DMS53 treated with DMSO at 0.1 percent for 48 hours (cell line): ENCODE measurements around the gene AP5B1.
A peak's percentile ranks its signal among the peaks of the same experiment; 100 is the strongest.

Source experiments
- DNase-seq: peaks from one replicate; lab custom pipeline; 2025; ENCODE audit not compliant: unreplicated experiment; lab: John Stamatoyannopoulos, UW

Gene AP5B1

DNA sequence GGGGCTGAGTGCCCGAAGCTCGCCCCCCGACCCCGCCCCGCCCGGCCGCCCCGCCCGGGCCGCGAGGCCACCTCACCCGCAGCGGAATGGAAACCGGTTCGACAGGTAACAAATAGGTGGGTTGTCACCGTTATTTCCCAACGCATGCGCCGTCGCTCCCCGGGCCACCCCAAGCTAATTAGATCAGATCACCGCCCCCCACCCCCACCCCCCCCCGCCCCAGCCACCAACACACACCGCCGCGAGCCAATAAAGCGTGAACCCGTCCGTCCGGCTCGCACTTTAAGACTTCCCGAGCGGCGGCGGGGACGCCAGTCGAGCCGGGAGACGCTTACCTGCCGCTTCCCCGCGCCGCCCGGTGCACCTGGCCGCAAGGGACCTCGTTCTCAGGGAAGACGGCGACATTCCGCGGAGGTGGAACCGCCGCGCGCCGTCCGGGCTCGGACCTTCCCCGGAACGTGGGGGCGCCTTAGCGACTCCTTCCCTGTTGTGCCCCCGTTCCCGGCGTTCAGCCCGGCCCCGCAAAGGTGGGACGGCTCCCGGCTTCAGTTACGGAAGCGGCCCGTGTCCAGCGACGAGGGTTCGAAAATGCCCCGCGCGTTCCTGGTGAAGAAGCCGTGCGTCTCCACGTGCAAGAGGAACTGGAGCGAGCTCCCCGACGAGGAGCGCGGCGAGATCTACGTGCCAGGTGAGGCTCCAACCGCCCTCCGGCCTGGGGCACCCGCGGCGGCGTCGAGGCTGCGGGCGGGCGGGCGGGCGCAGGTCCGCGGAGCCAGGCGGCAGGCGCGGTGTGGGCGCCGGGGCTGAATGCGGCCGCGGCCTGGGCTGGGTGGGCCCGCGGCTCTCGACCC is 6.2 kb upstream of the AP5B1 start, which contains the start of gene OVOL1:
Gene OVOL1 (plus strand): TSS at position 278 of the 851 bp plus-strand sequence. CDS start 311 bp downstream, at position 589.
- DNase-seq: peak; percentile 71

DNA sequence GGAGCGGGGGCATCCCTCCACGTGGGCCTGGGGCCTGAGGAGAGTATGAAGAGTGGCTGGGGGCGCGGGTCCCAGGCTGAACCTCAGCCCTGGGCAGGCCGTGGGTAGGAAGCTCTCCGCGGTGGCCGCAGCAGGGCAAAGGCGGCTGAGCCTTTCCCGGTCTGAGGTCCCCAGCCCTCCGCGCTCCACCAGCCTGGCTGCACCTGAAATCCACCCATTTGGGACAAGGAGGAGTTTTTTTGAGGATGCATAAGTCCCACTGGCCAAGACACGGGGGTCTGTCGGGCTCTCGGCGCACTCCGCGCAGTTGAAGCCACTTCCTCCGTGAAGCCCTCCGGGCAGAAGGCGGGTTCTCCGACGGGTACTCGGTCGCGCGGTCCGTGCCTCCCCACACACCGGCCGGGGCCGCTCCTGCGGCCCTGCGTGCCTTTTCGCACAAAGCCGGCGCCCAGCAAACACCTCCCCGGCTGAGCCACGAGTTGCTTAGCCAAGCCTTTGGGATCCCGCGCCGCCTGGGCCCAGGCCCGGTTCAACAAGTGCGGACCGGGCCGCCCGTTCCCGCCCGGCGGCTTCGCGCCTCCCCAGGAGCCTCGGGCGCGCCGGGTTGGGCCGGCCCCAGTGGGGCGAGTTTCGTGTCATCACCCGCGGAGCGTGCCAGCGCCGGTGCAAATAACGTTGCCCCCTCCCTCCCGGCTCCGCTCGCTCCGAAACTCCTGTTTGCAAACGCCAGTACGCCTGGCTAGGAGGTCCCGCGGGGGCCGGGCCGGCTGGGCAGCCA is 5.4 kb upstream of the AP5B1 start:
- peak; percentile 6 for DNase-seq

DNA sequence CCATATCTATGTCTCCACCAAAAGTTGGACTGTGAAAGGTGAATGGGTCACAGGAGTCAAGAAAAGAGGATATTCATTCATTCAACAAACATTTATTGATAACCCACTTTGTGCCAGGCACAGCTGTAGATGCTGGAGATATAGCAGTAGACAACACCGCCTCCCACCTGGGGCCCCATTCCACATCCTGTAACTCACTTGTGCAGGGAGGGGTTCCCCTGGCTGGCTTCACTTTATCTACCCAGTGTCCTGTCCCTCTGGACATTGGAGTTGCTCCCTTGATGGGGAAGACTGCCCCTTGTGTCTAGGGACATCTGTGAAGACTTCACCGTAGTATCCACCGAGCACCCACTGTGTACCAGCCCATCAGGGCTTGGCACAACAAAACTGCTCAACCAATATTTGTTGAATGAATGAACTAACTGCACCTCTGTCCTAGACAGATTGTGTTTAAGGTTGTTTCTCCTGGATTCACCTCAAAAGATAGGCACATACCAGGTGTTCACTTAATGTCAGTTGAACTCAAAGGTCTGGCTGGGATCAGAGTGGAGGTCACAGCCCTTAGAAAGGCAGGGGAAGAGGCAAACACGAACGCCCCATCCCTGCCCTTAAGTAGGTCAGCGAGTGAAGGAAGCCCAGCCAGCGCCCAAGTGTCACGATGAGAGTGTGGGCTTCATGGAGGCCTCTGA is 4.7 kb upstream of the AP5B1 start:
- no peak for DNase-seq

DNA sequence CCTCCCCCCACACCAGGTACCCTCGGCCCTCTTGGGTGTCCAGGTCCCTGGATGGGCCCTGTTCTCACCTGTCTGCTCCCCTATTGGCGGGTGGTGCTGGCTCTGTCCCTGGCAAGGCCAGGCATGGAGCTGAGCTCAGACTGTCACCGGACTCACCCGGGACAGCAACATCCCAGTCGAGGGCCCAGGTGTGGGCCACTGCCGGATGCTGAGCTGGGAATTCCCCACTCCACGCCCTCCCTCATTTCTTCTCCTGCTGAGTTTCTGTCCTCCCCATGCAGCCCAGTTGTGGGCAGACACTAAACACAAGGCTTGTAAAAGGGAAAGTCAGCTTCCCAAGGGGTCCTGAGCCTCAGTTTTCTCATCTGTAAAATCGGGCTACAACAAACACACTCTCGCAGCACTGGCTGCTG is 2.0 kb upstream of the AP5B1 start:
- DNase-seq: no peak

DNA sequence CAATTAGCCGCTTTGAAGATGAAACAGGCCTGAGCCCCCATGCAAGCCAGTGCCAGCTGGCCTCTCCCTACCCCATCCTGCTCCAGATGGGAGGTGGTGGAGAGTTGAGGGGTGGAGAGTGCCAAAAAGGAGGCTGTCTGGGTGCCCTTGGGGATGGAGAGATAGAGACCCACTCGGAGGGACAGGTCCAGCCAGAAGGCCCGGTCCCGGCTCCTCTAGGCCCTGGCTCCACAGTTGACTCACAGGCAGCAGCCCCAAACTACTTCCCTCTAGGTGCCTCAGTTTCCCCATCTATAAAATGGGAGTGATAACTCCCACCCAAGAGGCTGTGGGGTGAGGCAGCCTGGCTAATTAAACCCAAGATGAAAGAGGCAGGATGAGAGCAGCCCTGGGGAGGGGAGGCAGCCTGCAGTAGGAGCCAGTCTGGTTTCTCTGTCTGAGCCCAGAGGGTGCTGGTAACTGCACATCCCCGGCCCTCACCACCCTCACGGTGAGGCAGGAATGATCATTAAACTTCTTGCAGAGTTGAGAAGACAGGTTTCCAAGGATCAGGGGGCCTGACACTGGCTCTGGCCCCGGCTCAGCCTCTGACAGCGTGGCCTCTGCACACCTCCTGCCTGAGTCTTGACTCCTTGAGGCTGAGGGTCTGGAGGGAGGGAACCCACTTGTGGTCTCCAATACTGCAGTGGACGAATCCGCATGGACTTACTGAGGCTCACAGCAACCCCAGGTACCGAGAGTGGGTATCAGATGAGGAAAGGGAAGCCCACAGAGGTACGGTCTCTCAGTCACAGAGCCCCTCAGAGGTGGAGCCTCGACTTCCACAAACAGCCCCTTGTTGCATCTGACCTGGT is 1.4 kb upstream of the AP5B1 start:
- no peak for DNase-seq

DNA sequence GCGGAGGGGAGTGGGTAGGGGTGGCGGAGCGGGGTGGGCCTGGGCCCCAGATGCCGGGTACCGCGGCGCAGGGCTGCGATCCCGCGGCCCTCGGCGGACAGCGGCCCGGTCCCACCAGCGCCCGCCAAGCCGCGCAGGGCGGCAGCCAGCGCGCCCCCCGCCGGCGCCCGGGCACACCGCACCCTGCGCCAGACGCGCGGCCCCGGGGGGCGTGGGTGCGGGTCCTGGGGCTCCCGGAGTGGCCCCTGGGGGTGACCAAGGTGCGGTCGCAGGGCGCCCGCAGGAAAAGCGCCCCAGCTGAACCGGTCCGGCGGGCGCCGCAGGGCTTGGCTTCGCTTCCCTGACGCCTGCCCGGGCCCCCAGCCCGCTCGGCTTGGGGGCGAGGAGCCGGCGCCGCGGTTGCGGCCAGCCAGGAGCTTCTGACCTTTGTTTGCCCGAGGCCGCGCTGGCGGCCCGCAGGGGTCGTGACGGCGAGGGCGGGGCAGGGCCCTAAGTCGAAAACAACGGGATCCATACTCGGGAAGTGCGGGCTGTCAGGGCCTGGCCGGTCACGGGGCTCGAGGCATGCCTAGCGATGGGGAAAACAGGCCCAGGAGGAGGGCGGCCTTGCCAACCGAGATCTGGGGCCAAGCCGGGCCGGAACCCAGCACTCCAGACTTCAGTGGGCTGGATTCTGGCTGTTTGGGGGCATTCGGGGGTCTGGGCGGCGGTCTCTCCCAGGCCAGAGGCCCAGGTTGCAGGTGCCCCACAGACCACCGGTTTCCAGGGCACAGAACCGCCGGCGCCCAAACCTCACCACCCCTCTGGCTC is 581 bp upstream of the AP5B1 start:
- DNase-seq: peak; percentile 21

DNA sequence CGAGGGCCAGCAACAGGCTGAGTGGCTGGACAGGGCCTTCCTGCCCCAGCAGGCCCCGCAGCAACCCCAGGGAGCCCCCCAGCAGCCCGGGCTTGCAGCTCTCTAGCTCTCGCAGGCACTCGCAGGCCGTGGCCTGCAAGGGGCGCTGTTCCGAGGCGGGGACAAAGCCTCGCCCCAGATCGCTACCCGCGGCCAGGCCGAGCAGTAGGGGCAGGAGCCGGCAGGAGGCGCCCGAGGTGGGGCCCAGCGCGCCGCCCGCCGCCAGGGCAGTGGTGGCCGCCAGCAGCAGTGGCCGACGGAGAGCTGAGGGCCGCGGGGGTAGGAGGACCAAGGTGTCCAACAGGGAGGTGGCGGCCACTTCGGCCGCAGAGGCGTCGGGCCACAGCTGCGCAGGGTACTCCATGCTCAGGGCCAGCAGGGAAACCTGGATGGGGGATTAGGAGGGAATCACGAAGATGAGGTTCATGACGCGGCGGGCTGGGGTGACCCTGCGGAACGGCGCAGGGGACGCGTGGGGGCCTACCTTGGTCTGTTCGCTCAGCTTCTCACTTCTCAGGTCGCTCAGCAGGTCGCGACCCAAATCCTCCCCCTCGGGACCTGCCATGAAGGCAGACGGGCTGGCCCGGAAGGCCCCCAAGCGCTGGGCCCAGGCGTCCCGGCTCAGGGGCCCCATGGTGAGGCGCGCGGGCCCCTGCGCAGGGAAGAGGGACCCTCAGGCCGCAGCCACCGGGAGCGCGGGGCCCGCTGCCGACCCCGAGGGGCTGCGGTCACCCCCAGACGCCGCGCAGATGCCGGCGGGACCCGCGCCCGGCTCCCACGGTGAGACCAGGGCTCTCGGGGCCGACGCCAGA is 632 bp downstream of the AP5B1 start:
- DNase-seq: peak; percentile 78

DNA sequence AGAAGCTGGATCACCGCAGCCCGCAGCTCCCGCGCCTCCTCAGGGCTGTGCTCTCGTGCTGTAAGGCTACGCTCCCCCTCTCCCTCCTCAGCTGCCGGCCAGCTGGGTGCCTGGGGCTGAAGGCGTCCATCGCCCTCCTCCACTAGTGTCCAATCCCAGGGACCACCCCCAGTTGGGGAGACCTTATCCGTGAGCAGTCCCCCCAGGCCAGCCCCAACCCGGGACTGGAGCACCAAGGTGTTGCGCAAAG is 1.2 kb downstream of the AP5B1 start:
- no peak for DNase-seq

DNA sequence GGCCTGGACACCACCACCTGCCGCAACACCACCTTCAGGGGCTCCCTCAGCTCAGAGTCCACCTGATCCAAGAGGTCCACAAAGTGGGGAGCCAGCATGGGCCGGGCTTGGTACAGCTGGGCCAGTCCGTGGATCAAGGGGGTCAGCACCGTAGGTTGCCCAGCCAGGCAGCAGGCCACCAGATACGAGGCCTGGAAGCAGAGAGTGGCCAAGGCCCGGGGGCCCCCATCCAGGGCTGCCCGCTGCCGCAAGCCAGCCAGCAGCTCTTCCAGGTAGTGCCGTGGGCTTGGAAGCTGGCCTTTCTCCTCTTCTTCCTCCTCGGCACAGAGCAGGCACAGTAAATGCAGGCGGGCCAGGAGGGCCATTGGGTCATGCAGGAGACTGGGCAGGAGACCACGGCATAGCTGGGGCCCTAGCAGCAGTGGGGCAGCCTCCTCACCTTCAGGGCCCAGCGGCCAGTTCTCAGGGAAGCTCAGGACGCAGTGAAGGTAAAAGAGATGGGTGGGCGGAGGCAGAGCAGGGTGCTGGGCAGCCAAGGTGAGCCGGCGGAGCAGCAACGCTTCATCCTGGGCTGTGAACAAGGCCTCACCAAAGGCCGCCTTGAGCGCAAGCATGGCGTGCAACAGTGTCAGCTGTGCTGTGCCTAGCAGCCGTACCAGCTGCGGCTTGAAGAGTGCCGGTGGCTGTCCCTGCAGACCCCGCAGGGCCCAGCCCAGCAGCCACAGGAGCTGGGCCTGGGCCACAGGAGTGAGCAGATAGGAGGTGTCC is 1.7 kb downstream of the AP5B1 start:
- DNase-seq: no peak

DNA sequence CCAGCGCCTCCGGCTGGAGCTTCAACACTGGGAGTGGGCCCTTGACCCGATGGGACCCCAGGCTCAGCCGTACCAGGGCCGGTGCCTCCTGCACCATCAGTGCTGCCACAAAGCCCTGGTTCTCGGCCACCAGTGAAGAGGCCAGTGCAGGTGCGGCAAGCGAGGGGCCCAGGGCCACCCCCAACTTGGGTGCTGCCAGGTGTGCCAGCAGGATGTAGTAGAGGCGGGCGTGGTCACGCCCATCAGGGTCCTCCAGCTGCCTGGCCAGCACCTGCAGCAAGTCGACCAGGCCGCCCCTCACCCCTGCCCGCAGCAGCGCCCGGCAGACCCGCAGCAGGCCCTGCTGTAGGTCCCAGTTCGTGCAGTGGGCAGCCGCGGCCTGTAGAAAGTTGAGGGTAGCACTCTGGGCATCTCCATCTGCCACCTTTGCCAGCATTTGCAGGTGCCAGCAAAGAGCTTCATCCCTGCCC is 2.3 kb downstream of the AP5B1 start:
- no peak for DNase-seq

DNA sequence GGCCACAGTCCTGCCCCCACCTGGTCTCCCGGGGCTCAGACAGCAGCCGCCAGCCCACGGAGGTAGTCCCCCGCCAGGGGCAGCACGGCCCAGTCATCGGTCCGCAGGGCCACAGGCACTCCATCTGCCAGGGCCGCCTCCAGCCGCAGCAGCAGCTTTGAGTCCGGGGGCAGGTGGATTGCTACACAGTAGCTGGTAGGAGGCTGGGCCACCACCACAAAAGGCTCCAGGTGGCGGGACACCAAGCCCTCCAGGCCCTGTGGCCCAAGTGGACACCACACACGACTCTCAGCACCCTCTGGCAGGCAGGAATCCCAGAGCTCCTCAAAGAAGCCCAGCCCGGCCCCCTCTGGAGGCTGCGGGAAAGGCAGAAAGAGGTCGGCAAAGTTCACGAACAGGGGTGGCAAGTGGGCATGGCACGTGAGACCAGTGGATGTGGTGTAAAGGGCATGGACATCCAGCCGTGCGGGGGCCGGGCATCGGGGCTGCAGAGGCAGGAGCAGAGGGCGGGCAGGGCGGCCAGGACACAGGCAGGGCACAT is 2.9 kb downstream of the AP5B1 start:
- no peak for DNase-seq

DNA sequence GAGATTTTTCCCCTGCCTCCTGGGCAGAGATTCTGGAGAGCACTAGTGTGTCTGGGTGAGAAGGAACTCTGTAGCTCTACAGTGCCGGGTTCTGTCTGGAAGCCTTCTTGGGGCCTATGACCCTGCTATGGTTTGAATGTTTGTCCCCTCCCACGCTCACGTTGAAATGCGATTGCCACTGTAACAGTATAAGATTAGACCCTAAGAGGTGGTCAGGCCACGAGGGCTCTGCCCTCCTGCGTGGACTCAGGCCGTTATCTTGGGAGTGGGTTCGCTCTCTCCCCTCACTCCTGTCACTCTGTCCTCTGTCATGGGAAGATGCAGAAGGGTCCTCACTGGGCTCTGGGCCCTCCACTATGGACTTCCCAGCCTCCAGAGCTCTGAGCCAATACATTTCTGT is 3.5 kb downstream of the AP5B1 start:
- no peak for DNase-seq

DNA sequence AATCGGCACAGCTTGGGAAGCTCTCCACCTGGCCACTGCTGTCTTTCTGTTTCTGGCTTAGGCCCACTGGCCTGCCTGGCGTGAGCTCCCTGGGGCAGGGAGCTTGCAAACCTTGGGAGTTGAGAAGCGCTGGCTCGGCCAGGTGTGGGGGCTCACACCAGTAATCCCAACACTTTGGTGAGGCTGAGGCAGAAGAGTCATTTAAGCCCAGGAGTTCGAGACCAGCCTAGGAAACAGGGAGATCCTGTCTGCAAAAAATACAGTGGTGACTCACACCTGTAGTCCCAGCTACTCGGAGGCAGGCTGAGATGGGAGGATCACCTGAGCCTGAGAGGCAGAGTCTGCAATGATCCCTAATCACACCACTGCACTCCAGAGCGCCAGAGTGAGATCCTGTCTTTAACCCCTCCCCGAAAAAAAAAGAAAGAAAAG is 4.0 kb downstream of the AP5B1 start:
- no peak for DNase-seq

DNA sequence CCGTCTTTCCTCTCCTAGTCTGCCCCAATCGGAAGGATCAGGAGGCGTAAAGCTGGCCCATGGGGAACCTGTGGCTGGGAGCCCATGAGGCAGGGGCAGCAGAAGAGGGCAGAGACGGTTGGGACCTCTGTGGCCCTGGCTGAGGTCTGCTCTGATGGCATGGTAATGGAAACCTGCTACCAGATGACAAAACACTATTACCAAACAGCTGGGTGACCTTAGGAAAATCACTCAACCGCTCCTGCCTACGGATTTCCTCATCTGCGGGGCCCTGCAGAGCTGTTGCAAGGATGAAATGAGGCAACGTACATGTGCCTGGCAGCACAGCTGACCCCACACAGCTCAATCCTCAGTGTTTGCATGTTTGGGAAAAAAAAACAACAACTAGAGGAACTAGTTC is 4.6 kb downstream of the AP5B1 start:
- DNase-seq: no peak

DNA sequence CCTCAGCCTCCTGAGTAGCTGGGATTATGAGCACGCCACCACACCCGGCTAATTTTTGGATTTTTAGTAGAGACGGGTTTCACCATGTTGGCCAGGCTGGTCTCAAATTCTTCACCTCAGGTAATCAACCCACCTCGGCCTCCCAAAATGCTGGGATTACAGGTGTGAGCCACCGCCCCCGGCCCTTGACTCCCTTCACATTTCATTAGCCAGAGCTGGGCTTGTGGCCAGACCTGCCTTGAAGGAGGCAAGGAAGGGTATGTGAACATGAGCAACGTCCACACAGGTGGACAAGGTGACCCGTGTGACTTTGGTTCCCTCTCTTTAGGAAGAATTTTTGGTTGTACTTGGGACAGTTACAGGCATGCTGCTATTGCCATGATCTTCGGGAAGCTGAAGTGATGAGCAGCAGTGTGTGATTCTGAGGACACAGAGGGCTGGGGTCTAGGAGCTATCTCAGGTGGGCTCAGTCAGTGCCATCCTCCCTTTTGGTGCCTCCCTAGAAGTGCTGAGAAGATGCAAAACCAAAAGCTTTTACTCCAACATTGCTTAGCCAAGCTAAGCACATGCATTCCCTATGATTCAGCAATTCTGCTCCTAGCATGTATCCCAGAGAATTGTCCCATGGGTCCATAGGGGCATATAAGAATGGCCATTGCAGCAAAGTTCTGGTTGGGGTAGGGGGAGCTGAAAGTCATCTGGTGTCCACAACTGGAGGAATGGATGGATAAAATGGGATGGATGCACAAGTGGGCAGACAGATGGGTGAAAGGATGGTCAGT is 6.1 kb downstream of the AP5B1 start:
- no peak for DNase-seq

DNA sequence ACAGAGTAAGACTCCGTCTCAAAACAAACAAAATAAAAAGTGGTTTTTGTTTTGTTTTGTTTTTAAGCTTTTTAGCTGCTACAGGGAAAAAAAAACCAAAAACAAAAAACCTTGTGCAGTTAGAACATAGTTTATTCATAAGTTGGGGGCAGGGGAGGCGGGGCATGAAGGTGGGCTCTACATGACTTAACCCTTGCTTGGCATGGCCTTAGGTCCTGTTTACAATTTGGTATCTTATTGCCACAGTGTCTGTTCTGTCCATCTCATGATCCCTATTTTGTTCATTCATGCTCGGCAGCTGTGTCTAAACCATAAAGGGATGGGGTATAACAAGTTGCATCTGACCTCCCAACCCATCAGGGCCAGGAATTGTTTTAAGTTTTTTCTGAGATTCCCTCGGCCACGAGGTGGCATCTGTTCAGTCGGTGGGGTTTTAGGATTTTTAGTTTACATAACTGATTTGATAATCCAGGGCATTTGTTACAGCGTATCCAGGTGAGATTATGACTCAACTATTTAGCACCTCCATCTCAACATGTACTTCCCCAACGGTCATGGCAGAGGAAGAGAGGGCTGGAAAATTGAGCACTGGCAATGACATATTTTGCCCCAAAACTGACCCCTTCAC is 6.9 kb downstream of the AP5B1 start:
- no peak for DNase-seq

DNA sequence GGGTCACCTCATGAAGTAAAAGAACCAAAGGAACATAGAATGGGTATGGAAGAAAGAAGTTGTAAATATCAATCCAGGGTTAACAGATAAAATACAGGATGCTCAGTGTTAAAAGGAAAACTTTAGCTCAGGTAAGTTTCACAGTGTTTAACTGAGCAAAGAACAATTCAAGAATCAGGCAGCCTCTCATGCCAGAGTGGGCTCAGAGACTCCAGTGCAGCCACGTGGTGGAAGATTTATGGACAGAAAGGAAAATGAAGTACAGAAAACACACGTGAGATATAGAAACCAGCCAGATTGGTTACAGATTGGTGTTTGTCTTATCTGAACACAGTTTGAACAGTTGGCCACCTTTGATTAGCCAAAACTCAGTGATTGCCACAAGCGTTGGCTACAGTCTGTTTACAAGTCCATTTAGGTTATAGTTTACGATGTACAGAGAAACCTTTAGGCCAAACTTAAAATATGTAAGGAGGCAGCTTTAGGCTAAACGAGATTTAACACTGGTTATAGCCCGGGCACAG is 9.1 kb downstream of the AP5B1 start:
- no peak for DNase-seq
